HEK293T (cell line): Measurements from ENCODE around the gene SMC1B.
"Not testable (repeated sequence)": the region's sequence is repeated elsewhere in the genome, so short reads cannot be mapped to it uniquely, and the experiment has no call there.

Experiments used
- CTCF ChIA-PET: fragments of 350-600 bp; formaldehyde crosslinking; extraction: SDS; loops from one replicate; lab custom pipeline; 2021; ENCODE audit warnings: antibody characterized with exemption, inconsistent platforms; lab: Yijun Ruan, JAX
- POLR2A ChIA-PET: fragments of 350-600 bp; formaldehyde crosslinking; extraction: SDS; loops from one replicate; lab custom pipeline; 2020; ENCODE audit warnings: antibody characterized with exemption, inconsistent platforms; lab: Yijun Ruan, JAX
- DNase-seq: peaks from one replicate; pipeline ENCODE4 v3.0.0; 2012; ENCODE audit warnings: mixed read lengths; ENCODE audit errors: extremely low spot score
- ARNT ChIP-seq: fragments of 450-650 bp; IDR thresholded peaks from 2 replicates; pipeline ENCODE4 v1.6.1; 2017; ENCODE audit warnings: mild to moderate bottlenecking
- BHLHE40 ChIP-seq: fragments of 450-650 bp; IDR thresholded peaks from 2 replicates; pipeline ENCODE4 v1.6.1; 2016; ENCODE audit warnings: mild to moderate bottlenecking, moderate library complexity, borderline replicate concordance
- CTBP1 ChIP-seq: fragments of 450-650 bp; IDR thresholded peaks from 2 replicates; pipeline ENCODE4 v1.6.1; 2016; ENCODE audit warnings: borderline replicate concordance
- ELF4 ChIP-seq: fragments of 450-650 bp; IDR thresholded peaks from 2 replicates; pipeline ENCODE4 v1.6.1; 2017; ENCODE audit warnings: antibody characterized with exemption
- FOXA1 ChIP-seq: fragments of 450-650 bp; IDR thresholded peaks from 2 replicates; pipeline ENCODE4 v1.6.1; 2016; ENCODE audit warnings: mild to moderate bottlenecking
- FOXK2 ChIP-seq: fragments of 450-650 bp; IDR thresholded peaks from 2 replicates; pipeline ENCODE4 v1.6.1; 2016; ENCODE audit warnings: mild to moderate bottlenecking
- FOXM1 ChIP-seq: fragments of 450-650 bp; IDR thresholded peaks from 2 replicates; pipeline ENCODE4 v1.6.1; 2017; ENCODE audit warnings: mild to moderate bottlenecking, borderline replicate concordance
- HDGF ChIP-seq: fragments of 450-650 bp; IDR thresholded peaks from 2 replicates; pipeline ENCODE4 v1.6.1; 2017; ENCODE audit warnings: antibody characterized with exemption, borderline replicate concordance
- L3MBTL2 ChIP-seq: fragments of 450-650 bp; conservative IDR thresholded peaks from 2 replicates; pipeline ENCODE4 v1.6.1; 2016; ENCODE audit warnings: mild to moderate bottlenecking
- LEF1 ChIP-seq: fragments of 450-650 bp; IDR thresholded peaks from 2 replicates; pipeline ENCODE4 v1.6.1; 2017; ENCODE audit warnings: mild to moderate bottlenecking, borderline replicate concordance
- NFRKB ChIP-seq: fragments of 450-650 bp; IDR thresholded peaks from 2 replicates; pipeline ENCODE4 v1.6.1; 2016; ENCODE audit warnings: mild to moderate bottlenecking, moderate library complexity
- SP1 ChIP-seq: fragments of 450-650 bp; IDR thresholded peaks from 2 replicates; pipeline ENCODE4 v1.6.1; 2017
- SUZ12 ChIP-seq: fragments of 450-650 bp; IDR thresholded peaks from 2 replicates; pipeline ENCODE4 v1.6.1; 2016; ENCODE audit warnings: mild to moderate bottlenecking
- TARDBP ChIP-seq: fragments of 450-650 bp; IDR thresholded peaks from 2 replicates; pipeline ENCODE4 v1.6.1; 2016
- ZNF384 ChIP-seq: fragments of 450-650 bp; IDR thresholded peaks from 2 replicates; pipeline ENCODE4 v1.6.1; 2016
- TF ChIP-seq, protein P1 (sequence below): fragments of 450-650 bp; IDR thresholded peaks from 2 replicates; pipeline ENCODE4 v1.6.1; 2016

Gene SMC1B

DNA sequence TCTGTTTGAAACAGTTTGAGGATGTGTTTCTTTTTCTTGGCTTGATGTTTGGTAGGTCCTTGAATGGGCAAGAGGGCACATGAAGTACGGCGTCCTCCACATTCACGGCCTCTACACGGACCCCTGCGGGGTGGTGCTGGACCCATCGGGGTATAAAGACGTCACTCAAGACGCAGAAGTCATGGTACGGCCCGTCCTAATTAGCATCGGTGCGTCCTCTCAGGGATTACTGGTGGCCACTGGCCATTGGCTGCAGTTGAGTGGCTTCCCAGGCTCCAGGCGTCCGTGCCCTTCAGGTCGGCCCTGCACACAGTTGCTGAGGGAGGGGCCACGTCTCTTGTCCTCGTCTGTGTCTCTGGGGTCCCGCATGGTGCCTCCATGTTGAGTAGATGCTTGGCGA is 82.9 kb downstream of the SMC1B start:
- CTCF ChIA-PET, result no interaction called here
- POLR2A ChIA-PET, result no interaction called here
- DNase-seq, result no peak
- TF ChIP-seq TARDBP (no peak), L3MBTL2 (no peak), LEF1 (no peak), ELF4 (no peak), FOXK2 (no peak), ARNT (no peak), SP1 (no peak), SUZ12 (no peak), HDGF (no peak), BHLHE40 (no peak), ZNF384 (no peak), CTBP1 (no peak), NFRKB (no peak), FOXA1 (no peak), FOXM1 (no peak)
- TF ChIP-seq, protein P1, sequence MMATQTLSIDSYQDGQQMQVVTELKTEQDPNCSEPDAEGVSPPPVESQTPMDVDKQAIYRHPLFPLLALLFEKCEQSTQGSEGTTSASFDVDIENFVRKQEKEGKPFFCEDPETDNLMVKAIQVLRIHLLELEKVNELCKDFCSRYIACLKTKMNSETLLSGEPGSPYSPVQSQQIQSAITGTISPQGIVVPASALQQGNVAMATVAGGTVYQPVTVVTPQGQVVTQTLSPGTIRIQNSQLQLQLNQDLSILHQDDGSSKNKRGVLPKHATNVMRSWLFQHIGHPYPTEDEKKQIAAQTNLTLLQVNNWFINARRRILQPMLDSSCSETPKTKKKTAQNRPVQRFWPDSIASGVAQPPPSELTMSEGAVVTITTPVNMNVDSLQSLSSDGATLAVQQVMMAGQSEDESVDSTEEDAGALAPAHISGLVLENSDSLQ, result no peak

DNA sequence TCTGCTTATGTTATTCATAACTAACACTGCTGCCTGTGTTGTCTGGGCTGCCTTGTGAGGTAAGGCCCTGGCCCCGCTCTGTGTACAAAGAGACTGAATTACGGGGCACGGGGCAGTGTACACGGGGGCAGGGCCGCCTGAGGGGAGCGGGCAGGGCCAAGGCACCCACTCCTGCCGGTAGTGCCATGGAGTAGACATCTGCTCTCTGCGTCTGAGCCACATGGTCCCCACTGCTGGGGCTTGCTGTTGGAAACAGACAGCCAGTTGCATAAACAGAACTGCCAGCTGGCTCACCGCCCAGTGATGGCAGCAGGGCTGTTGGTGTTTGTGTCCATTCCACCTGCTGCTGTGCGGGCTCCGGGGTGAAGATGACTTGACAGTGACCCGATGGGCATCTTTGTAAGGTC is 83.9 kb downstream of the SMC1B start:
- CTCF ChIA-PET, result no interaction called here
- no peak for DNase-seq
- POLR2A ChIA-PET, result no interaction called here
- TF ChIP-seq FOXM1, result no peak
- no peak for TF ChIP-seq ARNT
- TF ChIP-seq L3MBTL2, result no peak
- TF ChIP-seq SP1, result no peak
- no peak for TF ChIP-seq TARDBP
- TF ChIP-seq LEF1, result no peak
- TF ChIP-seq HDGF, result no peak
- no peak for TF ChIP-seq SUZ12
- TF ChIP-seq NFRKB, result no peak
- no peak for TF ChIP-seq FOXA1
- no peak for TF ChIP-seq CTBP1
- no peak for TF ChIP-seq FOXK2
- TF ChIP-seq ZNF384, result no peak
- TF ChIP-seq BHLHE40, result no peak
- no peak for TF ChIP-seq ELF4
- TF ChIP-seq, protein P1, result no peak

DNA sequence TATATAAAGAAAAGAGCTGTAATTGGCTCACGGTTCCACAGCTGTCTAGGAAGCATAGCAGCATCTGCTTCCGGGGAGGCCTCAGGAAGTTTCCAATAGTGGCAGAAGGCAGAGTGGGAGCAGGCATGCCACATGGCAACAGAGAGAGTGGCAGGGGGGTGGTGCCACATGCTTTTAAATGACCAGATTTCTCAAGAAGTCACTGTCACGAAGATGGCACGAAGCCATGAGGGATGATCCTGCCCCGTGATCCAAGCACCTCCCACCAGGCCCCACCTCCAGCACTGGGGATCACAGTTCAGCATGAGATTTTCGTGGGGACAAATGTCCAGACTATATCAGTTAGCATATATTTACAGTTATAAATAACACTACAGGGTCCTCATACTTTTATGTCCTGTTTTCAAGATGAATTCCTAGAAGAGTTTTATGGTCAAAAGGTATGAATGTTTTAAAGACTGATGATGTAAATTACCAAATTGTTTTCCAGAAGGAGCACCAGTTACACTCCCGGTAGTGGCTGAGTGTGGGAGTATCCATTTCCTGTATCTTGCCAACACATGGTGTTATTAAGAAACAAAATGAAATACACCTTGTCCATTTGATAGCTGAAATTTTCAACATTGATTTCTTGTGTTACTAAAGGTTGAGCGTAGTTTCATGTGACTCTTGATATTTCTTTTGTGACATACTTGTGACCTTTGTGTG is 84.4 kb downstream of the SMC1B start:
- DNase-seq, result no peak
- ChIA-PET POLR2A (no interaction called here), CTCF (no interaction called here)
- TF ChIP-seq, protein P1, result no peak

DNA sequence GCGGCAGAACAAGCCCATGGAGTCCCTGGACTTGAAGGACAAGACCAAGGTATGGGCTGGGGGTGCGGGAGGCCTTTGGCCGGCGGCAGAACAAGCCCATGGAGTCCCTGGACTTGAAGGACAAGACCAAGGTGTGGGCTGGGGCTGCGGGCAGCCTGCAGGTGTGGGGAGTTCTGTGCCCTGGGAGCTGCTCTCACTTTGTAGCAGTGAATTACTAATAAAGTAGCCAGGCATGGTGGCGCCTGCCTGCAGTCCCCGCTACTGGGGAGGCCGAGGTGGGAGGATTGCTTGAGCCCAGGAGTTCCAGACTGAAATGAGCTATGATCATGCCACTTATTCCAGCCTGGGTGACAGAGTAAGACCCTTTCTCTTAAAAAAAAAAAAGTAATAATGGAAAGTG is 85.1 kb downstream of the SMC1B start:
- CTCF ChIA-PET, POLR2A ChIA-PET, DNase-seq: not testable (repeated sequence)

DNA sequence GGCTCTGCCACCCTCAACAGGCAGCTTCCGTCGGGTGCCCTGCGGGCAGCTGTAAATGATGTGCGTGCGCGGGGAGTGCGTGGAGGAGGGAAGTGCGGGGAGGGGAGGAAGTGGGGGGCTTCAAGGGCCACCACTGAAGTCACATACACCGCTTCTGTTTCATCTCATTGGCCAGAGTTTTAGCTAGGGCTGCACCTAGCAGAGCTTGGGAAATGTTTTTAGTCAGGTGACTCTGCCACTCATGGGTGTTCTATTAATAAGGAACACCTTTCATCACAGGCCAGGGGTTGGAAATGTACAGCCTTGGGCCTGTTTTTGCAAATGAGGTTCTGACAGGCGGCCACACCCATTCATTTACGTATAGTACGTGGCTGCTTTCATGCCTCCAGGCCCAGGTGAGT is 89.1 kb downstream of the SMC1B start:
- no peak for TF ChIP-seq L3MBTL2
- TF ChIP-seq LEF1, result no peak
- no peak for TF ChIP-seq ZNF384
- no peak for TF ChIP-seq SUZ12
- no peak for TF ChIP-seq ELF4
- no peak for TF ChIP-seq BHLHE40
- TF ChIP-seq SP1, result no peak
- TF ChIP-seq NFRKB, result no peak
- no peak for TF ChIP-seq FOXA1
- no peak for TF ChIP-seq FOXK2
- TF ChIP-seq, protein P1, result no peak
- no peak for TF ChIP-seq HDGF
- no peak for TF ChIP-seq ARNT
- TF ChIP-seq CTBP1, result no peak
- TF ChIP-seq FOXM1, result no peak
- TF ChIP-seq TARDBP, result no peak
- POLR2A ChIA-PET, result no interaction called here
- DNase-seq, result no peak
- CTCF ChIA-PET, result no interaction called here

DNA sequence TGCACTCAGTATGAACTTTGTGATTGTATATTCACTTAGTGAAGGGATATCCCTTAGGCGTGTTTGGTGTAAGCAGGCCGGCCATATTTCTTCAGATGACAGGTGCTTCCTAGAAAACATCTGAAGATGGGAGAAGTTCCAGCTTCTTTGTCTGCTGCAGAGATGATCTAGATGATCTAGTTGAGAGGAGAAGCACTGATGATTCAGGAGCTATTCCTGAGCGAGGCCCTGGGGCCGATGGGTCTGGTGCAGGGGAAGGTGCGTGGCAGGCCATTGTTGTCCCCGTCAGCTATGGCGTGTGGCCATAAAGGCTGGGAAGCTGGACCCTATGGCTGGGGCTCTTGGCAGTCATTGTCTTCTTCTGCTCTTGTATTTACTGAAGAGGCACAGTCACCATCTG is 89.7 kb downstream of the SMC1B start:
- POLR2A ChIA-PET, result no interaction called here
- no peak for TF ChIP-seq FOXK2

More for the DNA sequence above, 89.7 kb downstream of the SMC1B start:
- CTCF ChIA-PET, result no interaction called here
- no peak for DNase-seq
